Posterior cingulate gyrus (tissue), 11 donors: ENCODE measurements around the gene NSMF.

Experiments
- DNase-seq, 10 donors: peaks; one replicate each; pipeline versions ENCODE4 v3.0.0 to v3.0.0-alpha.2; 2020 to 2021; ENCODE audit warnings: mixed read lengths in 3 of 10
- intact Hi-C: fragments of 100-400 bp; cut with DNase I; formaldehyde crosslinking; loops from one replicate; pipeline ENCODE4 v1.15.1; 2023

The NSMF gene

GRCh38 chr9:137435980-137436760 is 23.0 kb downstream of the NSMF start:
- peak in 6 of 10 donors; percentile 7 to 87 (median 53) for DNase-seq
- intact Hi-C loops = no loop called here

DNA sequence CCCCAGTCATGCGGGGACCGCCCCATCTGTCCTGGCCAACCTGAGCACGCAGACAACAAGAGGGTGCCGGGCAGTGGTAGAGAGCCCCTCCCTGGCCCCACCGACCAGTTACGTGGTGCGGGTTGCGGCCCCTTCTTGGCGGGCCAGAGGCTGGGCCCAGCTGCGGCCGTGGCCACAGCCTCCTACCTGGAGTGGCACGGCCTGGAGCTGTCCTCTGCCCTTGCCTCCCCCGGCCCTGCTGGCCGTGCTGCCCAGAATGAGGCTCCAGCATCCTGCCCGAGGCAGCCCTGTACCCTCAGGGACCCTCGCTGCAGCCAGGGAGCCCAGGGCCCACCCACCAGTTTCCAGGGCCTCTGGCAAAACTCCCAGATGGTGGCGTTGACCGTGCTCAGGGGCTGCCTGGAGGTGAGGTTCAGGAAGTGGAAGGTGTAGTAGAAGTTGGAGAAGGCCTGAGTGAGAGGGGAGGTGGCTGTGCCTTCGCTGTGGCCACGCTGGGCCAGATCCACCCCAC is 23.7 kb downstream of the NSMF start:
- peak in 3 of 10 donors; percentile 0 to 67 (median 5) for DNase-seq
- intact Hi-C loops = no loop called here

DNA sequence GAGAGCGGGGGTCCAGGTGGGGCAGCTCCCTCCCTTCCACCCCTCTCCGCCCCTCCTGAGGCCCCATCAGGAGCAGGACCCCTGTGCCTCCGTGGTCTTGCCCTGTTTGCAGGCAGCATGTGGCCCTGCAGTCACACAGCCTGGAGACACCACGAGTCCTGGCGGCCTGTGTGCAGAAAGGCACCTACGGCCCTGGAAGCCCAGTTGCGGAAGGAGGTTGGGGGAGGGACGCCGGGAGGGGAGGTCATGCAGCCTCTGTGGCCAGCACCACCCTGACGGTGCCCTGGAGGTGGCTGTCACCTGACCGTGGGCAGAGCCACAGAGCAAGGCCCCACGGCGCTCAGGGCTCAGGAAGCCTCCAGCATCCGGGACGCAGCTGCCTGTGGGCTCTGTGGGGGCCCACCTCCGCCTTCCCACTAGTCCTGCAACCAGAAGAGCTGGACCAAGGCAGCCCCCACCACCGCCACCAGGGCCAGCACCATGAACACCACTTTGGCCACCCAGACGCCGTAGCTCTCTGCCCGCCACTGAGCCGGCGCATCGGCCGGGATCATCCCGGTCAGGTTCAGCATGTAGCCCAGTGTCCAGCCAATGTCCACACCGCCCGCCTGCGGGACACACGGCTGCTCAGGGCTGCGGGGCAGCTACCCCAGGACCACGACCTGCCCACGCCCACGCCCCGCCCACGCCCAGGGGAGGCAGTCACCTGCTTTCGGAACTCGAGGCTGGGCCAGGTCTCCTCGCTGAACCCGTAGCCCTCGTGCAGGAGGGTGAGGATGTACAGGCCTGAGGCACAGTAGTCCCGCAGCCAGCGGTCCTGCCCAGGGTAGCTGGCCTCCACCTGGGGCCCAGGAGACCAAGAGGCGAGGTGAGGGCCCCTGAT is 24.4 kb downstream of the NSMF start:
- intact Hi-C loops = no loop called here
- DNase-seq = peak in 6 of 10 donors; percentile 1 to 79 (median 46)

DNA sequence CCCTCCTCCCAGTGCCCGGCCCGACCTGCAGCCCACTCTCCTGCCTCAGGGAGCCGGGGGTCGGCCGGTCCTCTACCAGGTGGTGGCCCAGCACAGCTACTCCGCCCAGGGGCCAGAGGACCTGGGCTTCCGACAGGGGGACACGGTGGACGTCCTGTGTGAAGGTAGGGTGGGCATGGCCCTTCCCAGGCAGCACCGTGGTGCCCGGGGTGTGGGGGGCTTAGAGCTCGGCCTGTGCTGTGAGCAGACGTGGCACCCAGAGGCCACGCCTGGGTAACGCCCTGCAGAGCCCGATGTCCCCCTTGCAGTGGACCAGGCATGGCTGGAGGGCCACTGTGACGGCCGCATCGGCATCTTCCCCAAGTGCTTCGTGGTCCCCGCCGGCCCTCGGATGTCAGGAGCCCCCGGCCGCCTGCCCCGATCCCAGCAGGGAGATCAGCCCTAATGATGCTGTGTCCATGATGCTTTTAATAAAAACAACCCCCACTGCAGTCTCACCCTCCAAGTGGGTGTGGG is 25.2 kb downstream of the NSMF start:
- intact Hi-C loops = no loop called here
- peak in 5 of 10 donors; percentile 5 to 85 (median 66) for DNase-seq

DNA sequence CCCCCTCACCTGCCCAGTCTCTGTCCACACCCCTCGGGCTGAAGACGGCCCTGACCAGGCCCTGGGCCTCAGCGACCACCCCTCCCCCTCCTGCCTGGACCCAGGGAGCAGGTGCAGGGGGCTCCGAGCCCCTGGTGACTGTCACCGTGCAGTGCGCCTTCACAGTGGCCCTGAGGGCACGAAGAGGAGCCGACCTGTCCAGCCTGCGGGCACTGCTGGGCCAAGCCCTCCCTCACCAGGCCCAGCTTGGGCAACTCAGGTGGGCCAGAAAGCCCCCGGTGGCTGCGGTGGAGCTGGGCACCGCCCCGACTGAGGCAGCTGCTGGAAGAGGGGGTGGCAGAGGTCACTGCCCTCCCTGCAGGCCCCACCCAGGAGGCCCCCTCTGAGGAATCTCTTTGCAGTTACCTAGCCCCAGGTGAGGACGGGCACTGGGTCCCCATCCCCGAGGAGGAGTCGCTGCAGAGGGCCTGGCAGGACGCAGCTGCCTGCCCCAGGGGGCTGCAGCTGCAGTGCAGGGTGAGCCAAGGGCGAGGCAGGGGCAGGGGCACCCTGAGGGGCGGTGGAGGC is 25.7 kb downstream of the NSMF start:
- intact Hi-C loops = no loop called here
- DNase-seq = peak in 5 of 10 donors; percentile 3 to 74 (median 61)

- peak in 6 of 10 donors; percentile 3 to 82 (median 30) for DNase-seq
- intact Hi-C loops = no loop called here
These were observed 26.3 kb downstream of the NSMF start for GRCh38 chr9:137432687-137433348.

GRCh38 chr9:137431416-137431931 is 27.7 kb downstream of the NSMF start:
- intact Hi-C loops = no loop called here
- DNase-seq = peak in 5 of 10 donors; percentile 7 to 80 (median 20)

- intact Hi-C loops = no loop called here
- DNase-seq = peak in 6 of 10 donors; percentile 4 to 83 (median 37)
These were observed 28.3 kb downstream of the NSMF start for GRCh38 chr9:137430723-137431415.

GRCh38 chr9:137429974-137430722 is 29.0 kb downstream of the NSMF start:
- intact Hi-C loops = loop anchor here (10.0 kb wide), 1 partner anchor 95 kb away; no protein-coding TSS in a partner anchor
- DNase-seq = peak in 6 of 10 donors; percentile 7 to 83 (median 34)

- DNase-seq = peak in 5 of 10 donors; percentile 4 to 75 (median 47)
- intact Hi-C loops = loop anchor here (10.0 kb wide), 1 partner anchor 95 kb away; no protein-coding TSS in a partner anchor
These were observed 29.6 kb downstream of the NSMF start for GRCh38 chr9:137429546-137429890.

GRCh38 chr9:137428841-137429545 is 30.1 kb downstream of the NSMF start:
- intact Hi-C loops = loop anchor here (10.0 kb wide), 1 partner anchor 96 kb away; no protein-coding TSS in a partner anchor
- DNase-seq = peak in 5 of 10 donors; percentile 6 to 76 (median 48)

DNA sequence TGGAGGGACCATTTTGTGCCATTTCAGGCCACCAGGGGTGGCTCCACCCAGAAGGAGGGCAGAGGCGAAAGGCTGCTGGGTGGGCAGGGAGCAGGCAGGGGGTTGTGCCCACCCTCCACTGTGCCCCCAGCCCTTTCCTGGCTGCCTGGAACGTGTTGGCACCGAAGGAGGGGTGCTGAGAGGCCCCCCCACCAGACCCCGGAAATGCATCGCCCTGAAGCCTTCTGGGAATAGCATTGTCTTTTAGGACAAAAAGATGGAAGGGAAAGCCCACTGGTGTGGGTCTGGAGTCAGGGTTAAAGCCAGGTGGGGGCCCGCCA is 30.9 kb downstream of the NSMF start:
- intact Hi-C loops = loop anchor here (10.0 kb wide), 1 partner anchor 97 kb away; no protein-coding TSS in a partner anchor
- DNase-seq = peak in 5 of 10 donors; percentile 2 to 45 (median 17)

DNA sequence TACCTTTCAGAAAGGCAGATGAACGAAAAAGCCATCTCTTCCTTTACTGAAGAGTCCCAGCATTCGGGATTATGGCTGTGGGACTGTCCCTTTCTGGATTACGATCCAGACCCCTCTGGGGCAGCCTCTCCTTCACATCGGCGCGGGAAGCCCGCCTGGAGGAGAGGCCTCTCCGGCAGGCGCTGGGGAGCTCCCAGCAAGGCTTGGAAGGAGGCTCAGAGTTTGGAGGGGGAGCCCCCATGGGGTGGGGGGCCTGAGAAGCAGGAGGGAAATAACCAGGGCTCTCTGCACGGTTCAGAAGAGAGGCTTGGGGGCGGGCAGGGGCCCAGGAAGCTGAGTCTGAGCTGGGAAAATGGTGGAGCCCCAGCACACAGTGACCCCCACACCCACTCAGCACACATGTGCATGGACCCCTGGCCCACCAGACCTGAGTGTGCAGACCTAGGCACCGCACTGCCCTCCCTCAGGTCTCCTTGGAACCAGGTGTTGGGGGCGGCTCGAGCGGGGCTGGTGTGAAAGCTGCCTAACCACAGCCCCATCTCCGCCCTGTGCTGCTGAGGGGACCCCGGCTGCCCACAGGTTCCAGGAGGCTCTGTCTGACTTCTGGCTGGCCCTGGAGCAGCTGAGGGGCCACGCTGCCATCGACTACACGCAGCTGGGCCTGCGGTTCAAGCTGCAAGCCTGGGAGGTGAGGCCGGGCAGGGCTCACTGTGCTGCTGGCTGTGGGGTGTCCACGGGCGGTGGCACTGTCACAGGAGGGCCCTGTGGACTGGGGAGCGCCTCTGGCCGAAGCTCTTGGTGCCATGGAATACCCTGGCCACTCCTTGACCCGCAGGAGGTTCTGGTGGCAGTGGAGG is 31.5 kb downstream of the NSMF start:
- DNase-seq = peak in 5 of 10 donors; percentile 4 to 71 (median 66)
- intact Hi-C loops = loop anchor here (10.0 kb wide), 1 partner anchor 97 kb away; no protein-coding TSS in a partner anchor

GRCh38 chr9:137426018-137426681 is 33.0 kb downstream of the NSMF start:
- intact Hi-C loops = loop anchor here (10.0 kb wide), 1 partner anchor 99 kb away; no protein-coding TSS in a partner anchor

DNA sequence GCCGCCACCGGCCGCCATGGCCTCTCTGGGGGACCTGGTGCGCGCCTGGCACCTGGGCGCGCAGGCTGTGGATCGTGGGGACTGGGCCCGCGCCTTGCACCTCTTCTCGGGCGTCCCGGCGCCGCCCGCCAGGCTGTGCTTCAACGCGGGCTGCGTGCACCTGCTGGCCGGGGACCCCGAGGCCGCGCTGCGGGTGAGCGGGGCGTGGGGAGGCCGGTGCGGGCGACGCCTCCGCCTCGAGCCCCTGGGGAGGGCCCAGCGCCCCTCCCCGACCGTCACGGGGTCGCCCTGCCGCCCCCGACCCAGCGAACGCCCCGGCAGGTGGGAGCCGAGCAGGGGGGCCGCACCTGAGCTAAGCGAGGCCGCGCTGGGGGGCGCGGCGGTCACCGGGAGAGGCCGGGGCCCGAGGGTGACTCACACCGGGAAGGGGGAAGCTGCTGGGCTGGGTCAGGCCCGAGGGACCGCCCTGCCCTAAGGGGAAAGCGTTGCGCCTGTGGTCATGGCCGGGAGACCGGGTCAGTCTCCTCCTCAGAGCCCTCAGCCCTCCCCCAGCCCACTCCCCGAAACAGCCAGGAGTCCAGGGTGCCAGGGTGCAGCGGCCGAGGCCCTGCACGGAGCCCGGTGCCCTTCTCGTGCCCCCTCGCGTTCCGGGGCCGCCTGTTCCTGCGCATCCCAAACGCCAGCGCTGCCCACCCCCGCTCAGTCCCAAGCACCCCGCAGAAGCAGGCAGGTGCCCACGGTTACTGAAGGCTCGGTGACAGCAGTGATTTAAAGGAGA is 35.4 kb downstream of the NSMF start:
- peak in 5 of 10 donors; percentile 17 to 85 (median 78) for DNase-seq
- intact Hi-C loops = loop anchor here (10.0 kb wide), 1 partner anchor 101 kb away; no protein-coding TSS in a partner anchor

More at GRCh38 chr9:137426018-137426681, 33.0 kb downstream of the NSMF start:
- DNase-seq = peak in 5 of 10 donors; percentile 7 to 79 (median 53)
